Endothelial cell of umbilical vein (primary cell): ENCODE measurements around the gene CPPED1. TPM values are rescaled to one million over a fixed set of nuclear protein-coding genes. Genes with fewer than 3 reads are reported as not detected.

Experiments used
- BruUV-seq: library from RNA; stranded (reverse); fragments of 400-500 nt; replicated peaks from 2 replicates; lab custom pipeline; 2021; lab: Mats Ljungman, UMichigan
- CTCF ChIA-PET: fragments of 300-600, 350-600 bp; sonication (Branson Sonifier 250); formaldehyde crosslinking; loops from one replicate; lab custom pipeline; 2021; ENCODE audit warnings: antibody characterized with exemption, inconsistent platforms; lab: Charles Lee
- POLR2A ChIA-PET: fragments of 300-600, 350-600 bp; sonication (Branson Sonifier 250); formaldehyde crosslinking; loops from one replicate; lab custom pipeline; 2021; ENCODE audit warnings: antibody characterized with exemption, inconsistent platforms; lab: Charles Lee
- DNase-seq: peaks from one replicate; pipeline ENCODE4 v3.0.0-alpha.2; 2011; ENCODE audit warnings: low read depth, low spot score
- FAIRE-seq: peaks from 2 replicates; lab custom pipeline; 2011; peaks lifted over from hg19 to GRCh38; lab: Jason Lieb, UNC
- H2AFZ ChIP-seq: 2 replicates; pipeline ENCODE4 v1.6.0; 2012; ENCODE audit warnings: low read depth, low read length, control low read depth, inconsistent platforms
- H3K27ac ChIP-seq: 2 replicates; pipeline ENCODE4 v1.5.1; 2011; ENCODE audit warnings: low read depth, mild to moderate bottlenecking, control low read depth, low read length, moderate library complexity; ENCODE audit not compliant: insufficient read depth
- H3K27me3 ChIP-seq, 2 experiments: 2 replicates each; pipeline versions ENCODE4 v1.6.0 to v1.6.1; 2011; ENCODE audit warnings: low read length in 2 of 2, mixed read lengths in 1 of 2; ENCODE audit not compliant: control insufficient read depth in 2 of 2, insufficient read depth in 2 of 2
- H3K36me3 ChIP-seq, 2 experiments: 2 replicates in 1 of 2; 3 replicates in 1 of 2; pipeline ENCODE4 v1.5.1; 2011; ENCODE audit warnings: low read length in 2 of 2, mild to moderate bottlenecking in 1 of 2, moderate library complexity in 1 of 2; ENCODE audit not compliant: control insufficient read depth in 2 of 2, insufficient read depth in 2 of 2; ENCODE audit errors: extremely low read depth in 1 of 2
- H3K4me1 ChIP-seq: 3 replicates; pipeline ENCODE4 v1.5.1; 2011; ENCODE audit warnings: mild to moderate bottlenecking, low read length; ENCODE audit not compliant: control insufficient read depth, insufficient read depth; ENCODE audit errors: extremely low read depth
- H3K4me2 ChIP-seq: 2 replicates; pipeline ENCODE4 v1.6.1; 2011; ENCODE audit warnings: low read length, control low read depth, mixed read lengths; ENCODE audit not compliant: insufficient read depth
- H3K4me3 ChIP-seq, 3 experiments: fragments of 200-600 bp in 1 of 3; sonication (generic), shearing (Covaris generic) in 1 of 3; replicated peaks in 1 of 3; 2 replicates each; pipeline ENCODE4 v1.5.1; 2011 to 2016; ENCODE audit warnings: control low read depth in 3 of 3, low read length in 3 of 3, mild to moderate bottlenecking in 2 of 3, inconsistent platforms in 1 of 3, low read depth in 1 of 3, moderate library complexity in 1 of 3; ENCODE audit not compliant: insufficient read depth in 1 of 3
- H3K79me2 ChIP-seq: 2 replicates; pipeline ENCODE4 v1.6.0; 2012; ENCODE audit warnings: low read length, inconsistent platforms; ENCODE audit not compliant: control insufficient read depth, insufficient read depth
- H3K9ac ChIP-seq: replicated peaks from 2 replicates; pipeline ENCODE3; 2011; ENCODE audit warnings: low read length, control low read depth; ENCODE audit not compliant: insufficient read depth; ENCODE audit errors: extremely low read depth
- H3K9me1 ChIP-seq: replicated peaks from 3 replicates; pipeline ENCODE4 v1.6.0; 2011; ENCODE audit warnings: mild to moderate bottlenecking, low read length; ENCODE audit not compliant: control insufficient read depth, insufficient read depth; ENCODE audit errors: extremely low read depth
- H3K9me3 ChIP-seq: replicated peaks from 2 replicates; pipeline ENCODE4 v1.5.1; 2012; ENCODE audit warnings: low read length, inconsistent platforms; ENCODE audit not compliant: control insufficient read depth, insufficient read depth
- H4K20me1 ChIP-seq: replicated peaks from 2 replicates; pipeline ENCODE3; 2011; ENCODE audit warnings: mild to moderate bottlenecking, low read length; ENCODE audit not compliant: control insufficient read depth, insufficient read depth; ENCODE audit errors: extremely low read depth
- EZH2 ChIP-seq: IDR thresholded peaks from 2 replicates; pipeline ENCODE4 v1.6.1; 2012; ENCODE audit warnings: borderline replicate concordance, low read depth, mild to moderate bottlenecking, moderate library complexity, low read length, inconsistent platforms; ENCODE audit not compliant: severe bottlenecking
- FOS ChIP-seq: IDR thresholded peaks from 2 replicates; pipeline ENCODE4 v1.6.1; 2011; ENCODE audit warnings: mild to moderate bottlenecking, low read length, moderate library complexity, borderline replicate concordance; ENCODE audit not compliant: insufficient read depth
- GATA2 ChIP-seq: IDR thresholded peaks from 2 replicates; pipeline ENCODE4 v1.7.0; 2011; ENCODE audit warnings: low read depth, mild to moderate bottlenecking, moderate library complexity, mixed read lengths, low read length; ENCODE audit not compliant: insufficient read length, insufficient read depth
- JUN ChIP-seq: IDR thresholded peaks from 2 replicates; pipeline ENCODE4 v1.6.1; 2011; ENCODE audit warnings: borderline replicate concordance, low read depth; ENCODE audit not compliant: insufficient read length, insufficient read depth
- MYC ChIP-seq: IDR thresholded peaks from one replicate; pipeline ENCODE4 v1.6.1; 2011; ENCODE audit warnings: mild to moderate bottlenecking, low read depth, low read length
- POLR2A ChIP-seq: IDR thresholded peaks from 2 replicates; pipeline ENCODE4 v1.6.1; 2012; ENCODE audit warnings: low read depth, mild to moderate bottlenecking, control low read depth, low read length
- POLR2AphosphoS5 ChIP-seq: IDR thresholded peaks from 2 replicates; pipeline ENCODE4 v1.6.1; 2012; ENCODE audit warnings: low read depth, mild to moderate bottlenecking, control low read depth, low read length, moderate library complexity; ENCODE audit not compliant: insufficient read depth
- dilution Hi-C: fragments of 300-500 bp; cut with MboI; formaldehyde crosslinking; loops from one replicate; pipeline ENCODE4 v1.15.0; 2019; ENCODE audit warnings: low sequenced_read_pairs; ENCODE audit not compliant: extremely low pct_ligation_motif_present
- intact Hi-C: fragments of 100-400 bp; cut with micrococcal nuclease; formaldehyde crosslinking; loops from one replicate; pipeline ENCODE4 v1.10.0; 2022
- polyA plus RNA-seq, 4 experiments: library from polyadenylated mRNA; depleted of rRNA in 3 of 4; stranded (reverse) in 3 of 4; unstranded in 1 of 4; fragments of >200 nt; gene quantifications; 2 replicates each; pipeline versions ENCODE4 v1.2.1 to v1.2.3, GENCODE V29; 2011 to 2012; ENCODE audit warnings: missing spikeins in 1 of 4
- total RNA-seq: library from RNA; stranded (reverse); gene quantifications from 2 replicates; pipeline ENCODE4 v1.2.3, GENCODE V29; 2021
- TF ChIP-seq, protein P1 (sequence below): IDR thresholded peaks from 2 replicates; pipeline ENCODE4 v1.6.1; 2011; ENCODE audit not compliant: insufficient read depth, insufficient read length
- TF ChIP-seq, protein P2 (sequence below), 2 donors: IDR thresholded peaks; 1 replicate in 1 of 2; 2 replicates in 1 of 2; pipeline ENCODE4 v1.5.1; 2011; ENCODE audit warnings: low read length in 2 of 2, mild to moderate bottlenecking in 2 of 2, moderate library complexity in 2 of 2, control low read depth in 1 of 2, inconsistent platforms in 1 of 2, low read depth in 1 of 2; ENCODE audit not compliant: insufficient read depth in 1 of 2; ENCODE audit errors: extremely low read depth in 1 of 2

CPPED1 gene
- total and polyA plus RNA-seq, 2 donors (not counting 3 experiments of a cell fraction or from before 2014, with no cell fraction given): 27.9 to 59.3 TPM

DNA sequence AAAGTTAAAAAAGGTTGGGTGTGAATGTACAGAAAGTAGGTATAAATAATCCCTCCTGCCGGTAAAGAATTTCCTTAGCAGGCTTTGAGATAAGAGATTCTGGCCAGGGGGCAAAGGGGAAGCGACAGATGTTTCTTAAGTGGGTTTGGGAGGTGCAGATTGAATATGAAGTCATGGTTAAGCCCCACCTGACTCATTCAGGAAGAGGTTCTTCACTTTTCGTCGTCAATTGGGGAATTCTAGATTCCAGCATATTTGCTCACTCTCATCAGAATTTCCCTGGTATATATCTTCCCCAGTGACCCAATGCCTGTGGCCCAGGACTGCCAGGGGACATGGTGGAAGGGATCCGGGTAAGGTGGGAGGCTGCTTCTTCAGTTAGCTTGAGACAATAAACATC lies 127.8 kb downstream of the CPPED1 start:
- Histone ChIP-seq H3K79me2 (no peaks in the 10 kb centered on the region), H3K9me3 (no peaks in the 10 kb centered on the region), H3K9ac (peak overlapping the region; percentile 17), H3K4me3 (no peak overlapping the region), H4K20me1 (no peaks in the 10 kb centered on the region), H3K9me1 (no peaks in the 10 kb centered on the region), H3K27me3 (no peaks in the 10 kb centered on the region), H3K36me3 (no peaks in the 10 kb centered on the region), H3K4me1 (peaks cover 33% of the 10 kb centered on the region), H3K27ac (peak overlapping the region; percentile 51), H2AFZ (no peak overlapping the region), H3K4me2 (peak overlapping the region; percentile 43)
- TF ChIP-seq EZH2 (no peak), FOS (peak; percentile 77), MYC (no peak), POLR2AphosphoS5 (peak; percentile 71), POLR2A (peak; percentile 58), GATA2 (peak; percentile 61), JUN (peak; percentile 92)
- TF ChIP-seq, protein P1, sequence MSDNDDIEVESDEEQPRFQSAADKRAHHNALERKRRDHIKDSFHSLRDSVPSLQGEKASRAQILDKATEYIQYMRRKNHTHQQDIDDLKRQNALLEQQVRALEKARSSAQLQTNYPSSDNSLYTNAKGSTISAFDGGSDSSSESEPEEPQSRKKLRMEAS: no peak
- TF ChIP-seq, protein P2, sequence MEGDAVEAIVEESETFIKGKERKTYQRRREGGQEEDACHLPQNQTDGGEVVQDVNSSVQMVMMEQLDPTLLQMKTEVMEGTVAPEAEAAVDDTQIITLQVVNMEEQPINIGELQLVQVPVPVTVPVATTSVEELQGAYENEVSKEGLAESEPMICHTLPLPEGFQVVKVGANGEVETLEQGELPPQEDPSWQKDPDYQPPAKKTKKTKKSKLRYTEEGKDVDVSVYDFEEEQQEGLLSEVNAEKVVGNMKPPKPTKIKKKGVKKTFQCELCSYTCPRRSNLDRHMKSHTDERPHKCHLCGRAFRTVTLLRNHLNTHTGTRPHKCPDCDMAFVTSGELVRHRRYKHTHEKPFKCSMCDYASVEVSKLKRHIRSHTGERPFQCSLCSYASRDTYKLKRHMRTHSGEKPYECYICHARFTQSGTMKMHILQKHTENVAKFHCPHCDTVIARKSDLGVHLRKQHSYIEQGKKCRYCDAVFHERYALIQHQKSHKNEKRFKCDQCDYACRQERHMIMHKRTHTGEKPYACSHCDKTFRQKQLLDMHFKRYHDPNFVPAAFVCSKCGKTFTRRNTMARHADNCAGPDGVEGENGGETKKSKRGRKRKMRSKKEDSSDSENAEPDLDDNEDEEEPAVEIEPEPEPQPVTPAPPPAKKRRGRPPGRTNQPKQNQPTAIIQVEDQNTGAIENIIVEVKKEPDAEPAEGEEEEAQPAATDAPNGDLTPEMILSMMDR (IDR thresholded peaks at IDR 0.05; ENCODE audit: extremely low read depth in 1 of 2, insufficient read depth in 1 of 2, low read depth in 1 of 2, low read length in 2 of 2): no peak
- DNase-seq (peak; percentile 91), FAIRE-seq (peak; percentile 21)
- CTCF ChIA-PET: interaction anchor here (1.1 to 1.2 kb wide), 2 partner anchors 14 to 141 kb away, joined by 3 to 5 read pairs; no protein-coding TSS in a partner anchor
- POLR2A ChIA-PET: interaction anchor here (1.0 kb wide), 1 partner anchor 29 kb away, joined by 3 read pairs; no protein-coding TSS in a partner anchor
- no TSS peak for BruUV-seq
- dilution Hi-C loops: no loop called here
- intact Hi-C loops: loop anchor here (1.0 to 2.0 kb wide), 3 partner anchors 30 to 125 kb away; no protein-coding TSS in a partner anchor
